HCT116 (cell line): ENCODE results near the gene TIMP3. TPM values are rescaled to one million over a fixed set of nuclear protein-coding genes. Genes with fewer than 3 reads are reported as not detected.

Experiments used
- ATAC-seq: fragments of 200-7000 bp; cut with Tn5 transposase; 2 replicates; pipeline ENCODE4 v1.9.1; 2020; ENCODE audit warnings: mild to moderate bottlenecking, moderate library complexity
- BruUV-seq: library from RNA; stranded (reverse); fragments of 400-500 nt; replicated peaks from 2 replicates; lab custom pipeline; 2021; lab: Mats Ljungman, UMichigan
- CTCF ChIA-PET: fragments of 300-600 bp; sonication (Branson Sonifier 250); formaldehyde crosslinking; loops from one replicate; lab custom pipeline; 2021; ENCODE audit warnings: antibody characterized with exemption; lab: Charles Lee
- POLR2A ChIA-PET: fragments of 300-600, 350-600 bp; sonication (Branson Sonifier 250); formaldehyde crosslinking; loops from one replicate; lab custom pipeline; 2021; ENCODE audit warnings: antibody characterized with exemption; lab: Charles Lee
- RAD21 ChIA-PET, 2 experiments: fragments of 300-600 bp; sonication (Branson Sonifier 250); formaldehyde crosslinking; loops; one replicate each; lab custom pipeline; 2023; ENCODE audit warnings: low total read pairs in 2 of 2; ENCODE audit not compliant: uncharacterized antibody in 2 of 2, unreplicated experiment in 2 of 2, low non-redundant PET in 1 of 2; lab: Charles Lee
- DNase-seq: peaks from one replicate; pipeline ENCODE4 v3.0.0-alpha.2; 2010; ENCODE audit warnings: low read depth, low spot score
- H2AFZ ChIP-seq: fragments of 200-600 bp; shearing (Covaris generic), sonication (generic); 2 replicates; pipeline ENCODE4 v1.6.1; 2017; ENCODE audit warnings: low read depth, mixed run types, mixed read lengths, antibody characterized with exemption, low read length; ENCODE audit not compliant: poor library complexity, severe bottlenecking
- H3K27ac ChIP-seq: 2 replicates; pipeline ENCODE4 v1.5.1; 2012; ENCODE audit warnings: low read depth, low read length
- H3K27me3 ChIP-seq: fragments of 200-600 bp; sonication (generic); 2 replicates; pipeline ENCODE4 v1.6.1; 2016; ENCODE audit warnings: mixed run types, low read length, mixed read lengths; ENCODE audit not compliant: insufficient read depth
- H3K36me3 ChIP-seq, 2 experiments: fragments of 200-500 bp in 1 of 2; fragments of 200-600 bp in 1 of 2; sonication (Bioruptor generic) in 1 of 2; sonication (generic) in 1 of 2; 2 replicates each; pipeline versions ENCODE4 v1.5.1 to v1.6.1; 2014 to 2016; ENCODE audit warnings: low read length in 2 of 2, inconsistent platforms in 1 of 2, mixed read lengths in 1 of 2, mixed run types in 1 of 2; ENCODE audit not compliant: insufficient read depth in 2 of 2, control insufficient read depth in 1 of 2
- H3K4me1 ChIP-seq, 2 experiments: fragments of 200-600 bp in 1 of 2; sonication (generic) in 1 of 2; 2 replicates each; pipeline versions ENCODE4 v1.5.1 to v1.6.1; 2012 to 2017; ENCODE audit warnings: low read length in 2 of 2, inconsistent platforms in 1 of 2, mild to moderate bottlenecking in 1 of 2, mixed read lengths in 1 of 2, mixed run types in 1 of 2, moderate library complexity in 1 of 2; ENCODE audit not compliant: insufficient read depth in 2 of 2, control insufficient read depth in 1 of 2
- H3K4me2 ChIP-seq: fragments of 200-600 bp; sonication (generic); 2 replicates; pipeline ENCODE4 v1.6.1; 2017; ENCODE audit warnings: mixed run types, low read length, mixed read lengths
- H3K4me3 ChIP-seq, 2 experiments: fragments of 200-600 bp in 1 of 2; sonication (generic) in 1 of 2; replicated peaks in 1 of 2; 2 replicates each; pipeline ENCODE4 v1.5.1; 2011 to 2016; ENCODE audit warnings: low read length in 2 of 2, control low read depth in 1 of 2, low read depth in 1 of 2, mild to moderate bottlenecking in 1 of 2, mixed read lengths in 1 of 2, mixed run types in 1 of 2
- H3K79me2 ChIP-seq: fragments of 200-600 bp; sonication (generic); 2 replicates; pipeline ENCODE4 v1.6.1; 2017; ENCODE audit warnings: mild to moderate bottlenecking, mixed run types, low read length, moderate library complexity, mixed read lengths; ENCODE audit not compliant: insufficient read depth
- H3K9ac ChIP-seq: fragments of 200-600 bp; sonication (generic); 2 replicates; pipeline ENCODE4 v1.6.1; 2016; ENCODE audit warnings: low read length, mixed read lengths
- H3K9me2 ChIP-seq: fragments of 200-600 bp; sonication (generic), shearing (Covaris generic); 2 replicates; pipeline ENCODE4 v1.6.1; 2017; ENCODE audit warnings: mixed run types, mild to moderate bottlenecking, moderate library complexity; ENCODE audit not compliant: insufficient read depth
- H3K9me3 ChIP-seq, 2 experiments: fragments of 200-500 bp in 1 of 2; fragments of 200-600 bp in 1 of 2; sonication (Bioruptor generic) in 1 of 2; sonication (generic) in 1 of 2; 2 replicates each; pipeline ENCODE4 v1.6.1; 2014 to 2017; ENCODE audit warnings: low read length in 2 of 2, mixed read lengths in 2 of 2, inconsistent platforms in 1 of 2, low read depth in 1 of 2, mild to moderate bottlenecking in 1 of 2, mixed run types in 1 of 2, moderate library complexity in 1 of 2; ENCODE audit not compliant: control insufficient read depth in 1 of 2, insufficient read depth in 1 of 2
- H4K20me1 ChIP-seq: fragments of 200-600 bp; sonication (generic), shearing (Covaris generic); 2 replicates; pipeline ENCODE4 v1.6.1; 2017; ENCODE audit warnings: mixed run types, mild to moderate bottlenecking, moderate library complexity; ENCODE audit not compliant: insufficient read depth
- CBX3 ChIP-seq: IDR thresholded peaks from 2 replicates; pipeline ENCODE4 v1.6.1; 2012; ENCODE audit warnings: low read depth
- ELF1 ChIP-seq: IDR thresholded peaks from 2 replicates; pipeline ENCODE4 v1.6.1; 2012; ENCODE audit warnings: low read depth, borderline replicate concordance
- JUND ChIP-seq: IDR thresholded peaks from 2 replicates; pipeline ENCODE4 v1.6.1; 2012
- POLR2AphosphoS5 ChIP-seq: IDR thresholded peaks from 2 replicates; pipeline ENCODE4 v1.6.1; 2011; ENCODE audit warnings: mild to moderate bottlenecking, low read depth, low read length, moderate library complexity
- RAD21 ChIP-seq: IDR thresholded peaks from 2 replicates; pipeline ENCODE4 v1.6.1; 2012; ENCODE audit warnings: low read depth, mild to moderate bottlenecking
- SIN3A ChIP-seq: IDR thresholded peaks from 2 replicates; pipeline ENCODE4 v1.6.1; 2012; ENCODE audit warnings: low read depth
- SP1 ChIP-seq: IDR thresholded peaks from 2 replicates; pipeline ENCODE4 v1.6.1; 2012; ENCODE audit warnings: low read depth
- ZNF274 ChIP-seq: fragments of 200-500 bp; sonication (Bioruptor generic); IDR thresholded peaks from 2 replicates; pipeline ENCODE4 v1.6.1; 2014; ENCODE audit warnings: mild to moderate bottlenecking, low read depth, low read length, inconsistent platforms
- intact Hi-C: fragments of 100-400 bp; cut with micrococcal nuclease; formaldehyde crosslinking; loops from 2 replicates; pipeline ENCODE4 v1.10.0; 2022
- total RNA-seq: library from RNA; stranded (reverse); gene quantifications from one replicate; pipeline ENCODE4 v1.2.1, GENCODE V29; 2021; ENCODE audit not compliant: unreplicated experiment
- TF ChIP-seq, protein P1 (sequence below), 3 experiments: fragments of 200-600 bp in 1 of 3; sonication (generic) in 1 of 3; IDR thresholded peaks in 2 of 3; conservative IDR thresholded peaks in 1 of 3; 2 replicates each; pipeline ENCODE4 v1.5.1; 2012 to 2017; ENCODE audit warnings: low read depth in 2 of 3, low read length in 2 of 3, antibody characterized with exemption in 1 of 3, borderline replicate concordance in 1 of 3, control low read depth in 1 of 3, mild to moderate bottlenecking in 1 of 3, mixed read lengths in 1 of 3, mixed run types in 1 of 3, moderate library complexity in 1 of 3; ENCODE audit not compliant: insufficient read depth in 1 of 3
- TF ChIP-seq, protein P2 (sequence below): IDR thresholded peaks from 2 replicates; pipeline ENCODE4 v1.6.1; 2012; ENCODE audit warnings: low read depth

TIMP3 gene
- total RNA-seq, 1 experiment from 2014 or later: 2.2 TPM

DNA sequence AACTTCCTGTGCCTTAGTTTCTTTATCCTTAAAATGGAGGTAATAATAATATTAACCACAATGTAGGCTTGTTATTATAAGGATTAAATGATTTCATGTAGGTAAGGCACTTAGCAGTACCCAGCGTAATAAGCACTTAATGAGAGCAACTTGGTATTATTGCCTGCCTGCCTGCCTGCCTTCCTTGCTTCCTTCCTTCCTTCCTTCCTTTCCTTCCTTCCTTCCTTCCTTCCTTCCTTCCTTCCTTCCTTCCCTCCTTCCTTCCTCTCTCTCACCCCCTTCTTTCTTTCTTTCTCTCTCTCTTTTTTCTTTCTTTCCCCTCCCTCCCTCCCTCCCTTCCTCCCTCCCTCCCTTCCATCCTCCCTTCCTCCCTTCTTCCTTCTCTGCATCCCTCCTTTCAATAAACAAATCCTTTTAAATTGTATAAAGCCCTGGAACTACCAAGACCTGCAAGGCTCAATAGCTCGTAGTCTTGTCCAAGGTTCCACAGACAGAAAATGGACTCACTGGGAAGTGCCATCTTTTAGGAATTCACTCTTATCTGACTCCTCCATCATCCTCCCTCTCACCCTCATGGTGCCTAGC is 20.7 kb upstream of the TIMP3 start:
- peaks cover 0 to 1% of the 10 kb centered on the region in 2 experiments; a peak in 1 of 4 replicates for H3K4me1 ChIP-seq
- ChIA-PET RAD21 (no interaction called here), POLR2A (no interaction called here)

More for the DNA sequence above, 20.7 kb upstream of the TIMP3 start:
- DNase-seq (no peak), ATAC-seq (no peak)
- H3K9me2 ChIP-seq: no peaks in the 10 kb centered on the region
- BruUV-seq: no TSS peak
- H3K9me3 ChIP-seq: no peaks in the 10 kb centered on the region
- H3K36me3 ChIP-seq: no peaks in the 10 kb centered on the region
- no peak overlapping the region for H3K9ac ChIP-seq
- no peaks in the 10 kb centered on the region for H3K79me2 ChIP-seq
- no peaks in the 10 kb centered on the region for H3K27me3 ChIP-seq
- H4K20me1 ChIP-seq: no peaks in the 10 kb centered on the region
- H3K27ac ChIP-seq: no peak overlapping the region
- TF ChIP-seq JUND (no peak), CBX3 (no peak), ZNF274 (no peak), POLR2AphosphoS5 (no peak), RAD21 (no peak), SIN3A (no peak), SP1 (no peak), ELF1 (no peak)
- TF ChIP-seq, protein P1, sequence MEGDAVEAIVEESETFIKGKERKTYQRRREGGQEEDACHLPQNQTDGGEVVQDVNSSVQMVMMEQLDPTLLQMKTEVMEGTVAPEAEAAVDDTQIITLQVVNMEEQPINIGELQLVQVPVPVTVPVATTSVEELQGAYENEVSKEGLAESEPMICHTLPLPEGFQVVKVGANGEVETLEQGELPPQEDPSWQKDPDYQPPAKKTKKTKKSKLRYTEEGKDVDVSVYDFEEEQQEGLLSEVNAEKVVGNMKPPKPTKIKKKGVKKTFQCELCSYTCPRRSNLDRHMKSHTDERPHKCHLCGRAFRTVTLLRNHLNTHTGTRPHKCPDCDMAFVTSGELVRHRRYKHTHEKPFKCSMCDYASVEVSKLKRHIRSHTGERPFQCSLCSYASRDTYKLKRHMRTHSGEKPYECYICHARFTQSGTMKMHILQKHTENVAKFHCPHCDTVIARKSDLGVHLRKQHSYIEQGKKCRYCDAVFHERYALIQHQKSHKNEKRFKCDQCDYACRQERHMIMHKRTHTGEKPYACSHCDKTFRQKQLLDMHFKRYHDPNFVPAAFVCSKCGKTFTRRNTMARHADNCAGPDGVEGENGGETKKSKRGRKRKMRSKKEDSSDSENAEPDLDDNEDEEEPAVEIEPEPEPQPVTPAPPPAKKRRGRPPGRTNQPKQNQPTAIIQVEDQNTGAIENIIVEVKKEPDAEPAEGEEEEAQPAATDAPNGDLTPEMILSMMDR (IDR thresholded peaks at IDR 0.05 in 2 of 3, conservative IDR thresholded peaks at IDR 0.05 in 1 of 3; ENCODE audit: borderline replicate concordance in 1 of 3, insufficient read depth in 1 of 3, low read depth in 2 of 3, low read length in 2 of 3): no peak
- TF ChIP-seq, protein P2, sequence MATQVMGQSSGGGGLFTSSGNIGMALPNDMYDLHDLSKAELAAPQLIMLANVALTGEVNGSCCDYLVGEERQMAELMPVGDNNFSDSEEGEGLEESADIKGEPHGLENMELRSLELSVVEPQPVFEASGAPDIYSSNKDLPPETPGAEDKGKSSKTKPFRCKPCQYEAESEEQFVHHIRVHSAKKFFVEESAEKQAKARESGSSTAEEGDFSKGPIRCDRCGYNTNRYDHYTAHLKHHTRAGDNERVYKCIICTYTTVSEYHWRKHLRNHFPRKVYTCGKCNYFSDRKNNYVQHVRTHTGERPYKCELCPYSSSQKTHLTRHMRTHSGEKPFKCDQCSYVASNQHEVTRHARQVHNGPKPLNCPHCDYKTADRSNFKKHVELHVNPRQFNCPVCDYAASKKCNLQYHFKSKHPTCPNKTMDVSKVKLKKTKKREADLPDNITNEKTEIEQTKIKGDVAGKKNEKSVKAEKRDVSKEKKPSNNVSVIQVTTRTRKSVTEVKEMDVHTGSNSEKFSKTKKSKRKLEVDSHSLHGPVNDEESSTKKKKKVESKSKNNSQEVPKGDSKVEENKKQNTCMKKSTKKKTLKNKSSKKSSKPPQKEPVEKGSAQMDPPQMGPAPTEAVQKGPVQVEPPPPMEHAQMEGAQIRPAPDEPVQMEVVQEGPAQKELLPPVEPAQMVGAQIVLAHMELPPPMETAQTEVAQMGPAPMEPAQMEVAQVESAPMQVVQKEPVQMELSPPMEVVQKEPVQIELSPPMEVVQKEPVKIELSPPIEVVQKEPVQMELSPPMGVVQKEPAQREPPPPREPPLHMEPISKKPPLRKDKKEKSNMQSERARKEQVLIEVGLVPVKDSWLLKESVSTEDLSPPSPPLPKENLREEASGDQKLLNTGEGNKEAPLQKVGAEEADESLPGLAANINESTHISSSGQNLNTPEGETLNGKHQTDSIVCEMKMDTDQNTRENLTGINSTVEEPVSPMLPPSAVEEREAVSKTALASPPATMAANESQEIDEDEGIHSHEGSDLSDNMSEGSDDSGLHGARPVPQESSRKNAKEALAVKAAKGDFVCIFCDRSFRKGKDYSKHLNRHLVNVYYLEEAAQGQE: no peak
- CTCF ChIA-PET: interaction anchor here (1.4 kb wide), 1 partner anchor 16 kb away, joined by 5 read pairs; no protein-coding TSS in a partner anchor
- H3K4me3 ChIP-seq: no peak overlapping the region
- H3K4me2 ChIP-seq: no peak overlapping the region
- intact Hi-C loops: no loop called here
- H2AFZ ChIP-seq: no peak overlapping the region
